Measurements from ENCODE around the gene AKR1B15. TPM values are rescaled to one million over a fixed set of nuclear protein-coding genes. Genes with fewer than 3 reads are reported as not detected.

Gene AKR1B15
- total and polyA plus RNA-seq, 9 of the 15 experiments (the other 6 are each of a cell fraction or from before 2014, with no cell fraction given), result not detected

DNA sequence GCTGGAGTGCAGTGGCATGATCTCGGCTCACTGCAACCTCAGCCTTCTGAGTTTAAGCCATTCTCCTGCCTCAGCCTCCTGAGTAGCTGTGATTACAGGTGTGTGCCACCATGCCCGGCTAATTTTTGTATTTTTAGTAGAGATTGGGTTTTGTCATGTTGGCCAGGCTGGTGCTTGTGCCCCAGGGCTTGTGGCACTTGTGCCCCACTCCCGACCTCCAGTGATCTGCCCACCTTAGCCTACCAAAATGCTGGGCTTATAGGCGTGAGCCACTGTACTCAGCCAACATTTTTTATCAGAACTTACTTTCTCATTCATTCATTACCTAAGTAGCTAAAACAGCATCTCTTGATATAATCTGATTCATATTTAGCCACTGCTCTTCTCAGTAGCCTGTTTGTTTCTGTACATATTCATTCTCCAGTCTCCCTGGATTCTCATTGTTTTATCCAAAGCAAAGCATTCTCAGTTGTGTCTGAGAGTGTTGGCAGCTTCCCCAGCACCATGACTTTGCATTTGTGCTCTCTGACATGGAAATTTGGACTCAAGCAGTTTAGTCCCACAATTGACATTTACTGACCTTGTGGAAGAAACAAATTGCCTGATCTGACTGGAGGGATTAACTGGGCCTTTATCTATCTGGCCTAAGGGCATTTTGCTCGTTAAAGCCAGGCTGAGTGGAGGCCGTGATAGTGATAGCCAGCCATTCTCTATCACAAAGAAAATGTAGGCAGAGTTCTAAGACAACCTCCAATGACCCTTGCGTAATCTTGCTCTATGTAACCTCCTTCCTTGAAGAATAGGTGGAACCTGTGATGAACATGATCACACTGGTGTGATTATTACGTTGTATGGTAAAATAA is 44.9 kb downstream of the AKR1B15 start (continued):
- no peak for TF ChIP-seq HOXB6 (CRISPR knock-in tag; IDR thresholded peaks at IDR 0.05; ENCODE audit: borderline replicate concordance)
- TF ChIP-seq, protein P1, sequence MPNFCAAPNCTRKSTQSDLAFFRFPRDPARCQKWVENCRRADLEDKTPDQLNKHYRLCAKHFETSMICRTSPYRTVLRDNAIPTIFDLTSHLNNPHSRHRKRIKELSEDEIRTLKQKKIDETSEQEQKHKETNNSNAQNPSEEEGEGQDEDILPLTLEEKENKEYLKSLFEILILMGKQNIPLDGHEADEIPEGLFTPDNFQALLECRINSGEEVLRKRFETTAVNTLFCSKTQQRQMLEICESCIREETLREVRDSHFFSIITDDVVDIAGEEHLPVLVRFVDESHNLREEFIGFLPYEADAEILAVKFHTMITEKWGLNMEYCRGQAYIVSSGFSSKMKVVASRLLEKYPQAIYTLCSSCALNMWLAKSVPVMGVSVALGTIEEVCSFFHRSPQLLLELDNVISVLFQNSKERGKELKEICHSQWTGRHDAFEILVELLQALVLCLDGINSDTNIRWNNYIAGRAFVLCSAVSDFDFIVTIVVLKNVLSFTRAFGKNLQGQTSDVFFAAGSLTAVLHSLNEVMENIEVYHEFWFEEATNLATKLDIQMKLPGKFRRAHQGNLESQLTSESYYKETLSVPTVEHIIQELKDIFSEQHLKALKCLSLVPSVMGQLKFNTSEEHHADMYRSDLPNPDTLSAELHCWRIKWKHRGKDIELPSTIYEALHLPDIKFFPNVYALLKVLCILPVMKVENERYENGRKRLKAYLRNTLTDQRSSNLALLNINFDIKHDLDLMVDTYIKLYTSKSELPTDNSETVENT (CRISPR knock-in tag; IDR thresholded peaks at IDR 0.05), result no peak
- TF ChIP-seq ZZZ3 (IDR thresholded peaks at IDR 0.05), result no peak
- TF ChIP-seq GATA2 (CRISPR knock-in tag; IDR thresholded peaks at IDR 0.05), result no peak
- TF ChIP-seq BACH1 (tag; IDR thresholded peaks at IDR 0.05), result peak; percentile 71; the same call in 1 of the 2 replicates
- TF ChIP-seq FOXA3 (CRISPR knock-in tag; conservative IDR thresholded peaks at IDR 0.05 in 1 of 2, IDR thresholded peaks at IDR 0.05 in 1 of 2), result no peak
- TF ChIP-seq, protein P2, sequence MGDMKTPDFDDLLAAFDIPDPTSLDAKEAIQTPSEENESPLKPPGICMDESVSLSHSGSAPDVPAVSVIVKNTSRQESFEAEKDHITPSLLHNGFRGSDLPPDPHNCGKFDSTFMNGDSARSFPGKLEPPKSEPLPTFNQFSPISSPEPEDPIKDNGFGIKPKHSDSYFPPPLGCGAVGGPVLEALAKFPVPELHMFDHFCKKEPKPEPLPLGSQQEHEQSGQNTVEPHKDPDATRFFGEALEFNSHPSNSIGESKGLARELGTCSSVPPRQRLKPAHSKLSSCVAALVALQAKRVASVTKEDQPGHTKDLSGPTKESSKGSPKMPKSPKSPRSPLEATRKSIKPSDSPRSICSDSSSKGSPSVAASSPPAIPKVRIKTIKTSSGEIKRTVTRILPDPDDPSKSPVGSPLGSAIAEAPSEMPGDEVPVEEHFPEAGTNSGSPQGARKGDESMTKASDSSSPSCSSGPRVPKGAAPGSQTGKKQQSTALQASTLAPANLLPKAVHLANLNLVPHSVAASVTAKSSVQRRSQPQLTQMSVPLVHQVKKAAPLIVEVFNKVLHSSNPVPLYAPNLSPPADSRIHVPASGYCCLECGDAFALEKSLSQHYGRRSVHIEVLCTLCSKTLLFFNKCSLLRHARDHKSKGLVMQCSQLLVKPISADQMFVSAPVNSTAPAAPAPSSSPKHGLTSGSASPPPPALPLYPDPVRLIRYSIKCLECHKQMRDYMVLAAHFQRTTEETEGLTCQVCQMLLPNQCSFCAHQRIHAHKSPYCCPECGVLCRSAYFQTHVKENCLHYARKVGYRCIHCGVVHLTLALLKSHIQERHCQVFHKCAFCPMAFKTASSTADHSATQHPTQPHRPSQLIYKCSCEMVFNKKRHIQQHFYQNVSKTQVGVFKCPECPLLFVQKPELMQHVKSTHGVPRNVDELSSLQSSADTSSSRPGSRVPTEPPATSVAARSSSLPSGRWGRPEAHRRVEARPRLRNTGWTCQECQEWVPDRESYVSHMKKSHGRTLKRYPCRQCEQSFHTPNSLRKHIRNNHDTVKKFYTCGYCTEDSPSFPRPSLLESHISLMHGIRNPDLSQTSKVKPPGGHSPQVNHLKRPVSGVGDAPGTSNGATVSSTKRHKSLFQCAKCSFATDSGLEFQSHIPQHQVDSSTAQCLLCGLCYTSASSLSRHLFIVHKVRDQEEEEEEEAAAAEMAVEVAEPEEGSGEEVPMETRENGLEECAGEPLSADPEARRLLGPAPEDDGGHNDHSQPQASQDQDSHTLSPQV (IDR thresholded peaks at IDR 0.05), result no peak
- TF ChIP-seq, protein P3, sequence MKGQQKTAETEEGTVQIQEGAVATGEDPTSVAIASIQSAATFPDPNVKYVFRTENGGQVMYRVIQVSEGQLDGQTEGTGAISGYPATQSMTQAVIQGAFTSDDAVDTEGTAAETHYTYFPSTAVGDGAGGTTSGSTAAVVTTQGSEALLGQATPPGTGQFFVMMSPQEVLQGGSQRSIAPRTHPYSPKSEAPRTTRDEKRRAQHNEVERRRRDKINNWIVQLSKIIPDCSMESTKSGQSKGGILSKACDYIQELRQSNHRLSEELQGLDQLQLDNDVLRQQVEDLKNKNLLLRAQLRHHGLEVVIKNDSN (CRISPR knock-in tag; IDR thresholded peaks at IDR 0.05), result no peak
- peak; percentile 11 for TF ChIP-seq NEUROD1 (IDR thresholded peaks at IDR 0.05; ENCODE audit: borderline replicate concordance, low read depth, low read length, partially characterized antibody)
- TF ChIP-seq, protein P4, sequence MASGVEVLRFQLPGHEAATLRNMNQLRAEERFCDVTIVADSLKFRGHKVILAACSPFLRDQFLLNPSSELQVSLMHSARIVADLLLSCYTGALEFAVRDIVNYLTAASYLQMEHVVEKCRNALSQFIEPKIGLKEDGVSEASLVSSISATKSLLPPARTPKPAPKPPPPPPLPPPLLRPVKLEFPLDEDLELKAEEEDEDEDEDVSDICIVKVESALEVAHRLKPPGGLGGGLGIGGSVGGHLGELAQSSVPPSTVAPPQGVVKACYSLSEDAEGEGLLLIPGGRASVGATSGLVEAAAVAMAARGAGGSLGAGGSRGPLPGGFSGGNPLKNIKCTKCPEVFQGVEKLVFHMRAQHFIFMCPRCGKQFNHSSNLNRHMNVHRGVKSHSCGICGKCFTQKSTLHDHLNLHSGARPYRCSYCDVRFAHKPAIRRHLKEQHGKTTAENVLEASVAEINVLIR (CRISPR knock-in tag; IDR thresholded peaks at IDR 0.05), result no peak
- no peak for TF ChIP-seq ZNF23 (CRISPR knock-in tag; IDR thresholded peaks at IDR 0.05)
- no peak for TF ChIP-seq NFYB (IDR thresholded peaks at IDR 0.05; ENCODE audit: extremely low read depth, insufficient read length)
- TF ChIP-seq ZNF253 (CRISPR knock-in tag; conservative IDR thresholded peaks at IDR 0.05), result no peak
- TF ChIP-seq, protein P5, sequence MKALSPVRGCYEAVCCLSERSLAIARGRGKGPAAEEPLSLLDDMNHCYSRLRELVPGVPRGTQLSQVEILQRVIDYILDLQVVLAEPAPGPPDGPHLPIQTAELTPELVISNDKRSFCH (CRISPR knock-in tag; IDR thresholded peaks at IDR 0.05), result no peak
- TF ChIP-seq, protein P5 (tag; IDR thresholded peaks at IDR 0.05), result no peak
- no peak for TF ChIP-seq PYGO2 (tag; IDR thresholded peaks at IDR 0.05)
- TF ChIP-seq ZEB2 (IDR thresholded peaks at IDR 0.05), result 0 out of 2 replicates have a peak, but pooled peaks have one; percentile 20
- no peak for TF ChIP-seq PCBP2 (IDR thresholded peaks at IDR 0.05; ENCODE audit: low read depth, low read length, poor library complexity, severe bottlenecking)

Data from K562 (cell line).